Subcutaneous preadipocyte (primary cell): ENCODE measurements around the gene C3. TPM values are rescaled to one million over a fixed set of nuclear protein-coding genes. Genes with fewer than 3 reads are reported as not detected.

ENCODE experiments used
- total RNA-seq: library from RNA; depleted of rRNA; stranded (reverse); fragments of >200 nt; gene quantifications from 2 replicates; pipeline ENCODE4 v1.2.3, GENCODE V29; 2012

C3 gene
- 3.1 and 19.1 TPM in 2 replicates for total RNA-seq

DNA sequence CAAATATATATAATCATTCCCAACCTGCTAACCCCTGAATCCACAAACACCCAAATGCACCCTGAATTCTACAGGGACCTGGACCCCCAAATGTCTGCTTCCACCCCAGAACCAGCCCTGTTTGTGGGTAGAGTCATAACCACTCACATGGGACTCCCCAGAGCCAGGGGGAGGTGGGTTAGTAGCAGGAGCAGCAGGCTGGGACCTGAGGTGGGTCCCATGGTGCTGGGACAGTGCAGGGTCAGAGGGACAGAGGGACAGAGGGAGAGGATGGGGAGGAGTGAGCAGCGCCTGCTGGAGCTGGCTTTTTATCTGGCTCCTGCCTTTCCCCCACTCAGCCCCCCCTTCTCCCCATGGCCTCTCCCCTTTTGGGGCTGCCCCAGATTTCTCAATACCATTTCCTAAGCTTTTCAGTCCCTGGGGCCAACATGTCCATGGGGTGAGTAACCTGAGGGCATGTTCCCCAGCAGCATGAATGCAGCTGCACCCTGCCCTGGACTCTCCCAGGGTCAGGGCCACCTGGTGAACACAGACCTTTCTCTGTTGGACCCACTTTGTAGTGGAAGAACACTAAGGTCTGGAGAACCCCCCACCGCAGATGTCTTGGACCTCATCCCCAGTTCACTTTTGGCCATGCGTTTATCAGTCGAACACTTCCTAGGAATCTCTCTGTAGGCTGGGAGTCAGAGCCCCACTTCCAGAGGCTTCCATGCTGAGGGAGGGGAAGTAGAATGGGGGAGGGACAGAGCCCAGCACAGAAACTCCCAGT is at the start of gene C3:
C3 (minus strand) TSS at position 282 of the 769 bp plus-strand sequence; CDS start at position 221, 61 bp downstream.

DNA sequence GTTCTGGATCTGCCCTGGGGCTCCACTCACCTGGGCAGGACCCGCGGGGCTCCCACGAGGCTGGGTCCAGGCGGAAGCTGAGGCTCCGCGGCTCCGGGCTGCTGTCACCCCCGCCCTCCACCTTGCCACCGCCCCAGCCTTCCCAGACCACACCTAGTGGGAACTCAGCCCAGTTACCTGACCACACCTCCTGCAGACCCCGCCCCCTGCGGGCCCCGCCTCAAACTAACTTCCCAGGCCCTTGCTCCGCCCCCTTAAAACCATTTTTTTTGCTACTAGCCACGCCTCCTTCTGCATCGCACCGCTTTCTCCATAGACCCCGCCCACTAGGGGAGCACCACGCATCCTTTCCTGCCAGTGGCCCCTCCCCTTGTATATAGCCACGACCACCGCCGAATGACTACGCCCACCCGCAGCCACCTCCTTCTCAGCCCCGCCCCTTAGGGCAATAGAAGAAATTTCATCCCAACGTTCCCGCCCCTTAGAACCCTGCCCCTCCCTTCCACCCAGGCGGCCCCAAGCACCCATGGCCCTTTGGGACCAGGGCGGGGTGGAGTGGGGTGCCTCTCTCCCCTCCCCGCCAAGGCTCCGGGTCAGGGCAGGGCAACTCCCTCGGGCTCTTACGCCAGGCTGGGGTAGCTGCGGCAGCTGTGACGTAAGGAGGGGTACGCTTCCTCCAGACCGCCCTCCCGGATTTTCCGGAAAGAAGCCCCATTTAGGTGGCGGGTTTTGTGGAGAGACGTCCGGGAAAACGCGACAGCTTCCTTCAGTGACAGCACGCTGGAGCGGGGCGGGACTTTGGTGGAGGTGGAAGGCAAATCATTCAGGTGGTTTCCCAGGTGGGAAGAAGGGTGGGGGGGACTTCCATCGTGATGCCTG is 47.1 kb upstream of the C3 start, which contains the start of gene SH2D3A:
SH2D3A (minus strand) TSS at position 79 of the 879 bp plus-strand sequence. CDS start 3,687 bp downstream, outside the sequence.

DNA sequence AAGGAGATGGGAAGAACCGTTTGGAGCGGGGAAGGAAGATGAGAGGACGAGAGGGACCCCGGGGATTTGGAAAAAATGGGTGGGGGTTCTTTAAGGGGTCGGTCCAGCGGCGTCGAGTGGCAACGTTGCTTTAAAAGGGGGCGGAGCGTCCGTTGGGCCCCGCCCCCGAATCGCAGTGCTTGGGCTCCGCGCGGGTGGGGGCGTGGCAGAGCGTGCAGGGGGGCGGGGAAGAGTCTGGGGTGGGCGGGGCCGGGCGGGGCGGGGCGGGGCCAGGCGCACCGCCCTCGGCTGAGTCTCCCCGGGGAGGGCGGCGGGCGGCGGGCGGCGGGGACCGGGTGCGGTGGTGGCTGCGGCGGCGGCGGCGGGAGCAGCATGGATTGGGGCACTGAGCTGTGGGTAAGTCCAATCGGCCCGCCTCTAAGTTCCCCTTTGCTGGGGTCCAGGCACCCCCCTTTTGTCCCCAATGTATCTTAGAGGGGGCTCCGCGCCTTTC is 19.0 kb upstream of the C3 start, which contains the start of gene TRIP10:
TRIP10 (plus strand) TSS at position 291 of the 493 bp plus-strand sequence; CDS start at position 373, 82 bp downstream.

DNA sequence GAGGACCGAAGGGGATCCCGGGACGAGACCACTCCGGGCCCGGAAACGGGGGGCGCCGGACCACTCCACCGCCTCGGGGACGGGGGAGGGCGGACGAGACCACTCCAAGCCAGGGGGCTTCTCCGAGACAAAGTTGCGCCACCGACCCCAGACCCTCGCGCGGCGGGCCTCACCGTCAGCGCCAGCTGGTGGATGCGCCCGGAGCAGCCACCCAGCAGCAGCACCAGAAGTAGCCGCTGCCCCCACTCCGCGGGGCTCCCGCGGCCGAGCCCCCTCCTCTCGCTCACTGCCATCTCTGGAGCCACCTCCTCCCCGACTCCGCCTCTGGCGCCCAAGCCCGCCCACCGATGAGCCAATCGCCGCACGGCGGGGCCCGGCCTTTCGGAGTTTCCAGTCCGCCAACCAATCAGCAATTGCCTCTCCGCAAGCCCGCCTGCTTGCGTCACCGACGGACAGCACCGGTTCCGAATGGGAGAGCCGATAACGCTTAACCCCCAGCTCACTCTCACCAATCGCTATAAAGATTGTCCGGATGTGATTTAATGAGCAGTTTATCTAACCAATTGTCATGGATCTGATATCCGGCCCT is 16.9 kb upstream of the C3 start, which contains the start of gene GPR108:
GPR108 (minus strand) TSS at position 297 of the 589 bp plus-strand sequence; CDS start at position 293, 4 bp downstream.

Other genes starting within 250 kb of the C3 start
- under 0.01 TPM in 1 of 2 replicates, not detected in the other for gene DENND1C, start 238.9 kb downstream of the C3 start, total RNA-seq
- gene TUBB4A, start 218.3 kb downstream of the C3 start, total RNA-seq, result not detected in 2 replicates
- 1.5 and 2.3 TPM in 2 replicates for gene TNFSF9, start 189.6 kb downstream of the C3 start, total RNA-seq
- gene CD70, start 129.5 kb downstream of the C3 start, total RNA-seq, result 0.59 and 1.5 TPM in 2 replicates
- gene TNFSF14, start 50.5 kb downstream of the C3 start, total RNA-seq, result not detected in 2 replicates
- 41.5 and 42.8 TPM in 2 replicates for gene GPR108, start 16.9 kb upstream of the C3 start, total RNA-seq
- 34.5 and 38.1 TPM in 2 replicates for gene TRIP10, start 19.0 kb upstream of the C3 start, total RNA-seq
- not detected in 2 replicates for gene SH2D3A, start 46.8 kb upstream of the C3 start, total RNA-seq
- gene VAV1, start 52.1 kb upstream of the C3 start, total RNA-seq, result not detected in 2 replicates
- gene ADGRE1, start 166.9 kb upstream of the C3 start, total RNA-seq, result not detected in 2 replicates